GM23248 (cell line): Measurements from ENCODE around the gene CTNNA2.

Experiments
- EZH2 ChIP-seq: fragments of 200-600 bp; sonication (generic); IDR thresholded peaks from 2 replicates; pipeline ENCODE4 v1.6.1; 2018; ENCODE audit warnings: antibody characterized with exemption, mild to moderate bottlenecking; ENCODE audit not compliant: insufficient read depth, poor library complexity, severe bottlenecking
- EZH2phosphoT487 ChIP-seq: fragments of 200-600 bp; sonication (generic); IDR thresholded peaks from 2 replicates; pipeline ENCODE4 v1.6.1; 2018; ENCODE audit warnings: antibody characterized with exemption, moderate library complexity, mild to moderate bottlenecking, low read depth; ENCODE audit not compliant: insufficient read depth

DNA sequence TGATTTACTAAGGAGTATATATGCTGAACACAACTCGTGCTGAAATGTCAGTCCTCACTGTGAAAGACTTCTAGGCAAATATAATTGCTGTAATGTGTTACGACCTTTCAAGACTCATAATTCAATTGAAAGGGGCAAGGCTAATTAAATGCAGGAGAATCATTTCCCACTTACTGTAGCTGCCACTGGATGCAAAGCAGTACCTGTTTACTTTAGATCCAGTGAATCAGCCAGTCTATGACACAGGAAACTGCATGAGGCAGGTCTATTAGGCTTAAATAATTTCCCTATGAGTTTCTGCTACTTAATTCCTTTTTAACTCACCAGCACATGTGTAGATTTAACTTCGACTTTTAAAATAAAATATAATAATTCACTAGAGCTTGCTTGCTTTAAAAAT is 125.6 kb downstream of the CTNNA2 start:
- no peak for TF ChIP-seq EZH2
- TF ChIP-seq EZH2phosphoT487: no peak
